ENCODE measurements around the gene LOXHD1.

- TF ChIP-seq FOXK2 (IDR thresholded peaks at IDR 0.05) = no peak
- TF ChIP-seq FOXM1 (IDR thresholded peaks at IDR 0.05; ENCODE audit: borderline replicate concordance) = no peak
- no peak for TF ChIP-seq SP1 (IDR thresholded peaks at IDR 0.05)
- no peak for TF ChIP-seq BHLHE40 (IDR thresholded peaks at IDR 0.05; ENCODE audit: borderline replicate concordance)
- TF ChIP-seq HDGF (IDR thresholded peaks at IDR 0.05; ENCODE audit: borderline replicate concordance) = no peak
- TF ChIP-seq FOXA1 (IDR thresholded peaks at IDR 0.05) = no peak
- no peak for TF ChIP-seq ARNT (IDR thresholded peaks at IDR 0.05)
- no peak for TF ChIP-seq LEF1 (IDR thresholded peaks at IDR 0.05; ENCODE audit: borderline replicate concordance)
- TF ChIP-seq ELF4 (IDR thresholded peaks at IDR 0.05) = no peak
- TF ChIP-seq TARDBP (IDR thresholded peaks at IDR 0.05) = no peak
- TF ChIP-seq NFRKB (IDR thresholded peaks at IDR 0.05) = no peak
- TF ChIP-seq ZNF384 (IDR thresholded peaks at IDR 0.05) = no peak
- TF ChIP-seq PKNOX1 (IDR thresholded peaks at IDR 0.05) = no peak
Observed at GRCh38 chr18:46434629-46435028, 222.4 kb downstream of the LOXHD1 start.

All from HEK293T (cell line).